Astrocyte of the spinal cord (primary cell): ENCODE results near the gene GPD1L.

Experiments
- DNase-seq: peaks from one replicate; pipeline ENCODE4 v3.0.0; 2011; ENCODE audit warnings: low read depth, low spot score
- H3K4me3 ChIP-seq: 2 replicates; pipeline ENCODE4 v1.5.1; 2011; ENCODE audit warnings: low read depth, mild to moderate bottlenecking, low read length, moderate library complexity
- in situ Hi-C: cut with HindIII; loops from 2 replicates; pipeline ENCODE4 v1.10.0; 2017; ENCODE audit warnings: low sequenced_read_pairs
- TF ChIP-seq, protein P1 (sequence below): IDR thresholded peaks from 2 replicates; pipeline ENCODE4 v1.5.1; 2012; ENCODE audit warnings: low read depth, mild to moderate bottlenecking, low read length, inconsistent platforms

The GPD1L gene

DNA sequence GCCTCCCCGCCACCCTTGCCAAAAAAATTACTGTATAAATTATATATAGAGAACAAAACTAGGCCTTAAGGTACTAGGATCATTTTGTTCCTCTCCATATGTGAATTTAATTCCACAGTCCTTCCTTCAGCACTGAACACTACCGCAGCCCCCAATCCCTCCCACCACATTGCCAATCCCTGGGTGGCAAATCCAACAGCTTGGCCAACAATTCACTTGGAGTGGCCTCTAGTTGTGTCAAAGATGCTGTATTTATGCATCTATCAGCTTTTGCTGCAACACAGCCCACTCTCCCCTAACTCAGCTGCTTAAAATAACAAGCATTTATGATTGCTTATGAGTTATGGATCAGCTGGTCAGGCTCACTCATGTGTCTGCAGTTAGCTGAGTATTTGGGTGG is 18.6 kb downstream of the GPD1L start:
- TF ChIP-seq, protein P1, sequence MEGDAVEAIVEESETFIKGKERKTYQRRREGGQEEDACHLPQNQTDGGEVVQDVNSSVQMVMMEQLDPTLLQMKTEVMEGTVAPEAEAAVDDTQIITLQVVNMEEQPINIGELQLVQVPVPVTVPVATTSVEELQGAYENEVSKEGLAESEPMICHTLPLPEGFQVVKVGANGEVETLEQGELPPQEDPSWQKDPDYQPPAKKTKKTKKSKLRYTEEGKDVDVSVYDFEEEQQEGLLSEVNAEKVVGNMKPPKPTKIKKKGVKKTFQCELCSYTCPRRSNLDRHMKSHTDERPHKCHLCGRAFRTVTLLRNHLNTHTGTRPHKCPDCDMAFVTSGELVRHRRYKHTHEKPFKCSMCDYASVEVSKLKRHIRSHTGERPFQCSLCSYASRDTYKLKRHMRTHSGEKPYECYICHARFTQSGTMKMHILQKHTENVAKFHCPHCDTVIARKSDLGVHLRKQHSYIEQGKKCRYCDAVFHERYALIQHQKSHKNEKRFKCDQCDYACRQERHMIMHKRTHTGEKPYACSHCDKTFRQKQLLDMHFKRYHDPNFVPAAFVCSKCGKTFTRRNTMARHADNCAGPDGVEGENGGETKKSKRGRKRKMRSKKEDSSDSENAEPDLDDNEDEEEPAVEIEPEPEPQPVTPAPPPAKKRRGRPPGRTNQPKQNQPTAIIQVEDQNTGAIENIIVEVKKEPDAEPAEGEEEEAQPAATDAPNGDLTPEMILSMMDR = no peak
- H3K4me3 ChIP-seq = no peak overlapping the region
- in situ Hi-C loops = no loop called here
- no peak for DNase-seq

DNA sequence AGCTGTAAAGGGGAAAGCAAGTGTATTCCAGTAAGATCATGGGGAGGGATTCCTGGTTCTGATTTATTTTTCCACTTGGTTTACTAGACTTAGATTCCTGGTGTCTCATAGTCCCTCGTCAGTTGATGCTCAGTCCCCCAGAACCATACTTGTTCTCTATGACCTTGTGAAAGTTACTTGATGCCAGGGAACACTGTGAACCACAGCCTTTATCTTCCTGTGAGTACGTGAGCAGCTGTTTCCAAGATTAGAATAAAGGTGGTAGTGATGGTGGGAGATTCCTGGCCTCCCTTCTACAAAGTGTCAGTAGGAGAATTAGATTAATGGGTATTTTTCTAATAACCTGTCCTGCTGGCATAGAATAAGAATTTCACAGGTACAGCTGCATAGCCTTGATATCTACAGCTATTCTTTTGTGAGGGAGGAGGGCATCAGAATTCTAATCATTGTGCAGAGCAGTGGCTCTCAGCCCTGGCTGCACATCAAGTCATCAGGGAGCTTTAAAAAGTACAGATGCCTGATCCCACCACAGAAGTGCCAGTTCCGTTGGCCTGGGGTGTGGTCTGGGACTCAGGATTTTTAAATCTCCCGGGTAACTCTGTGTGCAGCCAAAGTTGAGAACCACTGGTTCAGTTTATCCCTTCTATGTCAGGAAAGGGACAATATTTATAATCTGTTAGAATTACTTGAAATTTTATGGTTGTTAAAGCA is 20.0 kb downstream of the GPD1L start:
- DNase-seq = no peak
- no peak overlapping the region for H3K4me3 ChIP-seq
- in situ Hi-C loops = no loop called here
- TF ChIP-seq, protein P1 = no peak

DNA sequence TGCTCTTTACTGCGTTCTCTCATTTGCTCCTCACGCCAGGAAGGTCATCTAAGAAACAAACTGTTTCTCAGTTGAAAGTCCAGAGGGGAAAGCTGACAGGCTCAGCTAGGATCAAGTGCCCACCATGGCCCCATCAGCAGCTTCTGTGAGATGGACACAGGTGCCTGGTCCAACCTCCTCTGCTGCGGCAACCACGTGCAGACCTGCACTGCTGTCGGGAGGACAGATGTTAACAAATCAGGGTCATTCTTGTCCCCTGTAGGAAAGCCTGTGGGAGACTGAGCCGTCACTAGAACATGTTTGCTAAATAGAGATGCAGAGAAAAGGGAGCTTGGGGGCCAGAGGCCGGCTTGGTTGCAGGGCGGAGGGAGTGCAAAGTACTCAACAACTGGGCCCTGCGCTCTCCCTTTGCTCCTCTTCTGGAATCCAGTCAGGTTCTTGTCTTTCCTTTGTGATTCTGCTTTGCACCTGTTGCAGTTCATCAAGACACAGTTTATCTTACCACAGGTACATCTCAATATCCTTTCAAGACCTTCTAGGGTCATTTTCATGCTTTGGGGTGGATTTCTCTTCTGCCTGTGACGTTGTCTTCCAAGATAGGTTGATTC is 20.9 kb downstream of the GPD1L start:
- TF ChIP-seq, protein P1 = no peak

DNA sequence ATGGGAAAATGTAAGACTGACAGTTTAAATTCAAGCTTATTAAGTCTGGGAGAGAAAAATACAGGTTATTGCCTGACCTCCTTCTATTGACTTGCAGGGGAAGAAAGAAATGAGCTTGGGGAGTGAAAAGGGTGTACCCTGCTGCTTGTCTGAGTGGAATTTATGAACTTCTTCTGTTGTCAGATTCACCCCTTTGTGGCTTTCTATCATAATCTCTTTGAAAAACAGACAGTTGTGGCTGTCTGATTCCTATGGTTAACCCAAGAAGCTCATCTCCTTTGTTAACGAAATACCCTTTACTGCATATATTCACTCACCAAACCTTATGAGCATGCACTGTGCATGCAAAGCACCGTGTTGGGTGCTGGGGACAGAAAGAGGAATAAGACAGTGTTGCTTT is 22.5 kb downstream of the GPD1L start:
- in situ Hi-C loops = no loop called here
- TF ChIP-seq, protein P1 = no peak
- DNase-seq = no peak
- H3K4me3 ChIP-seq = no peak overlapping the region

More for the DNA sequence above, 20.9 kb downstream of the GPD1L start:
- in situ Hi-C loops = no loop called here
- no peak overlapping the region for H3K4me3 ChIP-seq
- no peak for DNase-seq

DNA sequence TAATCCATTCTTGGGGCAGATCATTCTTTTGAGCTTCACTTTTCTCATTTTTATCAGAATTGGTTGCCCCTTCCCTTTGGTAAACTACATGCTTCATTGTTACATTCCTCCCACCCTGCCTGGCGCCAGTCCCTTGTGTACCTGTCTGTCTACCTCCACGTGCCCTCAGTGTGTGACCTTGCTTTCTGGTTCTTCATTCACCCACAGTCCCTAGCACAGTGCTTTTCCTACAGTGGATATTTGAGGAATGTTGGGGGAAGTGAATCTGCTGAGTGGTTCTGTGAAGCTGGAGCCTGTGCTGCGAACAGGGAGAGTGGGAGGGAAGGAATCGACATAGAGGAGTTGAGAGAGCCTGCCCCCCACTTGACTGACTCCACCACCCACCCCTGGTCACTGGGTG is 23.4 kb downstream of the GPD1L start:
- DNase-seq = no peak
- TF ChIP-seq, protein P1 = no peak
- in situ Hi-C loops = no loop called here
- H3K4me3 ChIP-seq = no peak overlapping the region

DNA sequence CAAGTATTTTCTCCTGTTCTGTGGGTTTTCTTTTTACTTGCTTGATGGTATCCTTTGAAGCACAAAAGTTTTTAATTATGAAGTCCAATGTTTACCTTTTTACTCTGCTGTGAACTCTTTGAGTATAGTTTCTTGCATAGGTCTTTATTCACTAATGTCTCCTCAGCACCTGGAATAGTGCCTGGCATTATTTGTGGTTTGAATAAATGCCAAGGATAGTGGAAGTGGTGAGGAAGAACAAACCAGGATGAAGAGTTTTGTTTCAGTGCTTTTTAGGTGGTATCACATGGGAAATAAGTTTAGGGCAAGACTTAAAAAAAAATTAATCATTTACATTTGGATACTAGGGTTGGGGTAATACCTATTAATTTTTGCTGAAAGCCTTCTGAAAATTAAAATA is 25.7 kb downstream of the GPD1L start:
- in situ Hi-C loops = no loop called here
- TF ChIP-seq, protein P1 = no peak
- no peak overlapping the region for H3K4me3 ChIP-seq
- DNase-seq = no peak
